WTC11 (cell line): ENCODE measurements around the gene UTP4. TPM values are rescaled to one million over a fixed set of nuclear protein-coding genes. Genes with fewer than 3 reads are reported as not detected.

Source experiments
- ATAC-seq: fragments of 200-7000 bp; cut with Tn5 transposase; 2 replicates; pipeline ENCODE4 v1.10.0; 2021; ENCODE audit warnings: mild to moderate bottlenecking, moderate library complexity
- CTCF ChIA-PET: fragments of 300-600 bp; sonication (Branson Sonifier 250); formaldehyde crosslinking; loops from one replicate; lab custom pipeline; 2021; ENCODE audit warnings: antibody characterized with exemption; lab: Charles Lee
- POLR2A ChIA-PET: fragments of 350-600 bp; sonication (Branson Sonifier 250); formaldehyde crosslinking; loops from one replicate; lab custom pipeline; 2021; ENCODE audit warnings: antibody characterized with exemption; lab: Charles Lee
- DNase-seq: peaks from one replicate; pipeline ENCODE4 v3.0.0; 2021; ENCODE audit warnings: low spot score
- H3K27ac Mint-ChIP-seq: 2 replicates; pipeline ENCODE4 v1.8.0; 2021; ENCODE audit warnings: mixed read lengths
- H3K27me3 Mint-ChIP-seq: 2 replicates; pipeline ENCODE4 v1.8.0; 2021; ENCODE audit warnings: low read depth, mild to moderate bottlenecking, moderate library complexity, mixed read lengths
- H3K36me3 Mint-ChIP-seq: 2 replicates; pipeline ENCODE4 v1.8.0; 2021; ENCODE audit warnings: mixed read lengths
- H3K4me1 Mint-ChIP-seq: 2 replicates; pipeline ENCODE4 v1.8.0; 2022; ENCODE audit warnings: mixed read lengths
- H3K4me3 Mint-ChIP-seq: 2 replicates; pipeline ENCODE4 v1.8.0; 2021; ENCODE audit warnings: mild to moderate bottlenecking, moderate library complexity, mixed read lengths
- H3K9me3 Mint-ChIP-seq: 2 replicates; pipeline ENCODE4 v1.8.0; 2021; ENCODE audit warnings: mixed read lengths
- E2F1 ChIP-seq: sonication (generic); formaldehyde crosslinking; IDR thresholded peaks from 2 replicates; pipeline ENCODE4 v1.8.0; 2022; ENCODE audit warnings: mild to moderate bottlenecking, missing genetic modification reagents
- ESRRA ChIP-seq: sonication (generic); formaldehyde crosslinking; IDR thresholded peaks from 2 replicates; pipeline ENCODE4 v1.8.1; 2022; ENCODE audit warnings: mild to moderate bottlenecking, missing genetic modification reagents, borderline replicate concordance
- IRF2 ChIP-seq: sonication (generic); formaldehyde crosslinking; IDR thresholded peaks from 2 replicates; pipeline ENCODE4 v1.8.0; 2022; ENCODE audit warnings: low read depth, missing genetic modification reagents, borderline replicate concordance
- MLX ChIP-seq: sonication (generic); formaldehyde crosslinking; IDR thresholded peaks from 2 replicates; pipeline ENCODE4 v1.8.1; 2023; ENCODE audit warnings: mild to moderate bottlenecking, missing genetic modification reagents, moderate library complexity
- SMAD4 ChIP-seq: sonication (generic); formaldehyde crosslinking; IDR thresholded peaks from 2 replicates; pipeline ENCODE4 v1.8.0; 2022; ENCODE audit warnings: mild to moderate bottlenecking, missing genetic modification reagents
- ZNF281 ChIP-seq: sonication (generic); formaldehyde crosslinking; IDR thresholded peaks from 2 replicates; pipeline ENCODE4 v1.8.0; 2023; ENCODE audit warnings: mild to moderate bottlenecking, missing genetic modification reagents
- ZNF416 ChIP-seq: fragments of 250-450 bp; sonication (Bioruptor Pico); IDR thresholded peaks from 2 replicates; pipeline ENCODE4 v1.9.0; 2021; ENCODE audit warnings: mild to moderate bottlenecking, inconsistent platforms
- ZNF671 ChIP-seq: fragments of 250-450 bp; sonication (Bioruptor Pico); IDR thresholded peaks from 2 replicates; pipeline ENCODE4 v1.8.0; 2021; ENCODE audit warnings: mild to moderate bottlenecking
- total RNA-seq: library from RNA; stranded (reverse); gene quantifications from 3 replicates; pipeline ENCODE4 v1.2.3, GENCODE V29; 2021
- TF ChIP-seq, protein P1 (sequence below): sonication (generic); formaldehyde crosslinking; IDR thresholded peaks from 2 replicates; pipeline ENCODE4 v1.8.1; 2022; ENCODE audit warnings: mild to moderate bottlenecking, moderate library complexity, missing genetic modification reagents
- TF ChIP-seq, protein P2 (sequence below): sonication (generic); formaldehyde crosslinking; IDR thresholded peaks from 2 replicates; pipeline ENCODE4 v1.8.1; 2023; ENCODE audit warnings: mild to moderate bottlenecking, moderate library complexity, missing genetic modification reagents
- TF ChIP-seq, protein P3 (sequence below): fragments of 250-450 bp; sonication (Bioruptor Pico); conservative IDR thresholded peaks from 2 replicates; pipeline ENCODE4 v1.9.0; 2021; ENCODE audit warnings: mild to moderate bottlenecking

Gene UTP4
- total RNA-seq, 1 experiment from 2014 or later, result 85.7 TPM

DNA sequence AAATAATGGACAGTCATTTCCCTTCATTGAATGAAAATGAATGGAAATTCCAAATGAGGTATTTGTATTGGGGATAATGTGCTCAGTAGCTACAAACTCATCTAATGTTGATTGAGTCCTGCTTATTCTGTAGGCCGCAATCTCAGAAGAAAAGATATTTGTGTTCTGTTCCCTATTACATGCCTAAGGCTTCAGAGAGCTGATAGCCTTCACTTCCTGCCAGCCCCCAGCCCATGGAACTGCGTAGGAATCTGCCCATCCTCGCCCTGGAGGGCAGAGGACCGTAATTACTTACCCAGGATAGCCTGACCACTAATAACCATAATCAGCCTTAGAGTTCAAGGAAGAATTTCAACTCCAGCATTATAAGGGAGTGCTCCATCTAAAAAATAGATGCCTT lies 36.6 kb downstream of the UTP4 start:
- ATAC-seq (no peak), DNase-seq (no peak)
- Mint-ChIP-seq H3K4me3 (no peak overlapping the region), H3K27ac (no peak overlapping the region; the same call in 1 of the 2 replicates), H3K36me3 (peaks cover 48% of the 10 kb centered on the region), H3K27me3 (no peaks in the 10 kb centered on the region), H3K9me3 (no peaks in the 10 kb centered on the region), H3K4me1 (peaks cover 18% of the 10 kb centered on the region)
- CTCF ChIA-PET, result interaction anchor here (0.6 kb wide), 1 partner anchor 22 kb away, joined by 4 read pairs; no protein-coding TSS in a partner anchor
- TF ChIP-seq ZNF416 (CRISPR knock-in tag) (no peak), IRF2 (CRISPR knock-in tag) (no peak)
- TF ChIP-seq, all 79 proteins: peak for 0
- POLR2A ChIA-PET, result no interaction called here

- no peaks in the 10 kb centered on the region for H3K9me3 Mint-ChIP-seq
- peaks cover 18% of the 10 kb centered on the region for H3K4me1 Mint-ChIP-seq
- peak overlapping the region; percentile 46 for H3K27ac Mint-ChIP-seq
- H3K4me3 Mint-ChIP-seq, result no peak overlapping the region
- TF ChIP-seq ESRRA (no peak), IRF2 (CRISPR knock-in tag) (no peak), E2F1 (no peak), SMAD4 (CRISPR knock-in tag) (no peak), MLX (CRISPR knock-in tag) (no peak)
- TF ChIP-seq, protein P1, sequence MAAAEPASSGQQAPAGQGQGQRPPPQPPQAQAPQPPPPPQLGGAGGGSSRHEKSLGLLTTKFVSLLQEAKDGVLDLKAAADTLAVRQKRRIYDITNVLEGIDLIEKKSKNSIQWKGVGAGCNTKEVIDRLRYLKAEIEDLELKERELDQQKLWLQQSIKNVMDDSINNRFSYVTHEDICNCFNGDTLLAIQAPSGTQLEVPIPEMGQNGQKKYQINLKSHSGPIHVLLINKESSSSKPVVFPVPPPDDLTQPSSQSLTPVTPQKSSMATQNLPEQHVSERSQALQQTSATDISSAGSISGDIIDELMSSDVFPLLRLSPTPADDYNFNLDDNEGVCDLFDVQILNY, result no peak
- ATAC-seq (no peak), DNase-seq (no peak)
- ChIA-PET POLR2A (no interaction called here), CTCF (no interaction called here)
- no peaks in the 10 kb centered on the region for H3K27me3 Mint-ChIP-seq
- peaks cover 43% of the 10 kb centered on the region for H3K36me3 Mint-ChIP-seq
These were observed 37.3 kb downstream of the UTP4 start for GRCh38 chr16:69169607-69170352.

- H3K27ac Mint-ChIP-seq, result peak overlapping the region; percentile 76
- peaks cover 29% of the 10 kb centered on the region for H3K36me3 Mint-ChIP-seq
- no peak overlapping the region for H3K4me3 Mint-ChIP-seq
- H3K9me3 Mint-ChIP-seq, result no peaks in the 10 kb centered on the region
- TF ChIP-seq ZNF671, result no peak
- TF ChIP-seq ZNF281 (CRISPR knock-in tag), result no peak
- TF ChIP-seq, protein P2, sequence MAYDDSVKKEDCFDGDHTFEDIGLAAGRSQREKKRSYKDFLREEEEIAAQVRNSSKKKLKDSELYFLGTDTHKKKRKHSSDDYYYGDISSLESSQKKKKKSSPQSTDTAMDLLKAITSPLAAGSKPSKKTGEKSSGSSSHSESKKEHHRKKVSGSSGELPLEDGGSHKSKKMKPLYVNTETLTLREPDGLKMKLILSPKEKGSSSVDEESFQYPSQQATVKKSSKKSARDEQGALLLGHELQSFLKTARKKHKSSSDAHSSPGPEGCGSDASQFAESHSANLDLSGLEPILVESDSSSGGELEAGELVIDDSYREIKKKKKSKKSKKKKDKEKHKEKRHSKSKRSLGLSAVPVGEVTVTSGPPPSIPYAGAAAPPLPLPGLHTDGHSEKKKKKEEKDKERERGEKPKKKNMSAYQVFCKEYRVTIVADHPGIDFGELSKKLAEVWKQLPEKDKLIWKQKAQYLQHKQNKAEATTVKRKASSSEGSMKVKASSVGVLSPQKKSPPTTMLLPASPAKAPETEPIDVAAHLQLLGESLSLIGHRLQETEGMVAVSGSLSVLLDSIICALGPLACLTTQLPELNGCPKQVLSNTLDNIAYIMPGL, result no peak
- TF ChIP-seq, protein P3, sequence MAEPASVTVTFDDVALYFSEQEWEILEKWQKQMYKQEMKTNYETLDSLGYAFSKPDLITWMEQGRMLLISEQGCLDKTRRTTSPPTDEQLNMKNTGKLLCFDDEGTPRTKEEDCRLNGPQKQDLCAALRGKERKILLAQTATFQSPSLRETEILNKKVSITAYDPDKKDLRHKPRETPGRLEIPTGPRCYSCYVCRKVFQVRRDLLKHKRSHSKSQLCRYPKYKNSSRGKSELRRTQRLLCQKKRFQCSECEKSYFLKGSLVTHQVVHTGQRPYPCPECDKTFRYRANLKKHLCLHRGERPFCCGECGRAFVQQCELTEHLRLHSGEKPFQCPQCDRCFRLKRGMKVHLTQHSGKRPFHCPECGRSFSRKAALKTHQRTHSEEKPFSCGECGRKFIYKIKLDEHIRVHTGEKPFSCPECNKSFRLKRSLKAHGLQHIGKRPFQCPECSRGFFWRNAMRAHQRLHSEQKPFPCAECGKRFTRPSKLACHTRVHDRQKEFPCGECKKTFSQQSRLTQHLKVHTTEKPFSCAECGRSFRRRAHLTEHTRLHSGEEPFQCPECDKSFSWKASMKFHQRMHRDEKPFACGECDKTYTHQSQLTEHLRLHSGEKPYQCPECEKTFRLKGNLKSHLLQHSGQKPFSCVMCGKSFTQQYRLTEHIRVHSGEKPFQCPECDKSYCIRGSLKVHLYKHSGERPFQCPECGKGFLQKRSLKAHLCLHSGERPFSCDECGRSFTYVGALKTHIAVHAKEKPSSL (CRISPR knock-in tag), result no peak
- CTCF ChIA-PET, result no interaction called here
- POLR2A ChIA-PET, result no interaction called here
- H3K27me3 Mint-ChIP-seq, result no peaks in the 10 kb centered on the region
- H3K4me1 Mint-ChIP-seq, result peaks cover 18% of the 10 kb centered on the region
- DNase-seq, result no peak
- ATAC-seq, result no peak; the same call in 1 of the 2 replicates
These were observed 39.1 kb downstream of the UTP4 start for GRCh38 chr16:69171325-69172084.
